K562 (cell line): ENCODE data around the gene TSPAN18. TPM values are rescaled to one million over a fixed set of nuclear protein-coding genes. Genes with fewer than 3 reads are reported as not detected.

Experiments used
- ATAC-seq: fragments of 200-7000 bp; cut with Tn5 transposase; 3 replicates; pipeline ENCODE4 v1.9.1; 2020; ENCODE audit warnings: moderate library complexity
- BruUV-seq: library from RNA; stranded (reverse); fragments of 400-500 nt; replicated peaks from 2 replicates; lab custom pipeline; 2021; lab: Mats Ljungman, UMichigan
- CTCF ChIA-PET: fragments of 300-600 bp; formaldehyde crosslinking; extraction: SDS; loops from one replicate; lab custom pipeline; 2021; ENCODE audit warnings: low intra/inter-chr PET ratio; lab: Yijun Ruan, JAX
- POLR2A ChIA-PET: fragments of 300-600, 350-650 bp; sonication (Branson Sonifier 250); formaldehyde crosslinking; extraction: SDS; loops from one replicate; lab custom pipeline; 2021; ENCODE audit warnings: antibody characterized with exemption, inconsistent platforms; lab: Yijun Ruan, JAX
- DNase-seq, 4 experiments: peaks; one replicate each; pipeline versions ENCODE4 v3.0.0 to v3.0.0-alpha.2; 2011 to 2018; ENCODE audit warnings: low spot score in 3 of 4, mixed read lengths in 3 of 4; ENCODE audit errors: extremely low read depth in 1 of 4
- FAIRE-seq: peaks from 2 replicates; lab custom pipeline; 2011; peaks lifted over from hg19 to GRCh38; lab: Jason Lieb, UNC
- H2AFZ ChIP-seq: 2 replicates; pipeline ENCODE4 v1.6.0; 2011; ENCODE audit warnings: low read depth, low read length, control low read depth, inconsistent platforms
- H3K27ac ChIP-seq: fragments of 200-600 bp; 3 replicates; pipeline ENCODE4 v1.8.0; 2011; ENCODE audit warnings: low read depth, mild to moderate bottlenecking, control low read depth, inconsistent platforms, low read length, moderate library complexity, mixed read lengths; ENCODE audit errors: extremely low read depth
- H3K27me3 ChIP-seq, 2 experiments: fragments of 300-600 bp in 1 of 2; 2 replicates in 1 of 2; 3 replicates in 1 of 2; pipeline versions ENCODE4 v1.6.0 to v1.8.0; 2011; ENCODE audit warnings: inconsistent platforms in 2 of 2, low read length in 2 of 2, mild to moderate bottlenecking in 1 of 2, mixed read lengths in 1 of 2, moderate library complexity in 1 of 2; ENCODE audit not compliant: control insufficient read depth in 2 of 2, insufficient read depth in 2 of 2
- H3K36me3 ChIP-seq: fragments of 300-600 bp; 3 replicates; pipeline ENCODE4 v1.8.0; 2011; ENCODE audit warnings: mild to moderate bottlenecking, low read length, inconsistent platforms; ENCODE audit not compliant: control insufficient read depth, insufficient read depth
- H3K4me1 ChIP-seq, 2 experiments: fragments of 200-600 bp in 1 of 2; replicated peaks in 1 of 2; 2 replicates in 1 of 2; 3 replicates in 1 of 2; pipeline versions ENCODE4 v1.5.1 to v1.8.0; 2011; ENCODE audit warnings: inconsistent platforms in 2 of 2, low read length in 2 of 2, mild to moderate bottlenecking in 1 of 2, mixed read lengths in 1 of 2, moderate library complexity in 1 of 2; ENCODE audit not compliant: control insufficient read depth in 2 of 2, insufficient read depth in 2 of 2
- H3K4me2 ChIP-seq: 2 replicates; pipeline ENCODE4 v1.6.1; 2011; ENCODE audit warnings: low read length, control low read depth, inconsistent platforms, mixed read lengths; ENCODE audit not compliant: insufficient read depth
- H3K4me3 ChIP-seq: fragments of 200-600 bp; sonication (generic), shearing (Covaris generic); 2 replicates; pipeline ENCODE4 v1.5.1; 2016; ENCODE audit warnings: control low read depth, inconsistent platforms
- H3K79me2 ChIP-seq: fragments of 200-600 bp; 3 replicates; pipeline ENCODE4 v1.8.0; 2011; ENCODE audit warnings: low read length, inconsistent platforms; ENCODE audit not compliant: control insufficient read depth, insufficient read depth
- H3K9ac ChIP-seq, 2 experiments: 2 replicates each; pipeline versions ENCODE4 v1.6.0 to v1.6.1; 2011; ENCODE audit warnings: low read depth in 2 of 2, low read length in 2 of 2, control low read depth in 1 of 2, inconsistent platforms in 1 of 2, mild to moderate bottlenecking in 1 of 2, mixed read lengths in 1 of 2; ENCODE audit not compliant: insufficient read depth in 1 of 2
- H3K9me1 ChIP-seq: one replicate; pipeline ENCODE4 v1.6.0; 2011; ENCODE audit warnings: inconsistent platforms, mild to moderate bottlenecking, low read length, moderate library complexity; ENCODE audit not compliant: control insufficient read depth, insufficient read depth
- H3K9me3 ChIP-seq: replicated peaks from 2 replicates; pipeline ENCODE4 v1.5.1; 2011; ENCODE audit warnings: low read depth, low read length, inconsistent platforms; ENCODE audit not compliant: control insufficient read depth, insufficient read depth
- H4K20me1 ChIP-seq: replicated peaks from 2 replicates; pipeline ENCODE4 v1.6.1; 2011; ENCODE audit warnings: low read length, inconsistent platforms, mixed read lengths; ENCODE audit not compliant: control insufficient read depth, insufficient read depth
- KLF6 ChIP-seq: fragments of 250-450 bp; sonication (Bioruptor Pico); IDR thresholded peaks from 2 replicates; pipeline ENCODE4 v1.4.0; 2020; ENCODE audit warnings: mild to moderate bottlenecking, moderate library complexity, borderline replicate concordance
- MBD2 ChIP-seq: sonication (generic); IDR thresholded peaks from 2 replicates; pipeline ENCODE4 v1.6.1; 2016; ENCODE audit warnings: low read depth, borderline replicate concordance
- NONO ChIP-seq, 2 experiments: fragments of 200-400 bp in 1 of 2; fragments of 450-650 bp in 1 of 2; formaldehyde crosslinking in 1 of 2; IDR thresholded peaks; 2 replicates each; pipeline ENCODE4 v1.6.1; 2017; ENCODE audit warnings: low read depth in 2 of 2, mild to moderate bottlenecking in 2 of 2, moderate library complexity in 2 of 2, low read length in 1 of 2
- RFX1 ChIP-seq: fragments of 450-650 bp; IDR thresholded peaks from 2 replicates; pipeline ENCODE4 v1.6.1; 2016; ENCODE audit warnings: mild to moderate bottlenecking, moderate library complexity
- U2AF1 ChIP-seq: fragments of 200-400 bp; formaldehyde crosslinking; optimal IDR thresholded peaks from 2 replicates; pipeline ENCODE3; 2017; ENCODE audit warnings: mild to moderate bottlenecking, low read depth, low read length, moderate library complexity
- ZNF408 ChIP-seq: fragments of 250-450 bp; sonication (Bioruptor Pico); IDR thresholded peaks from 2 replicates; pipeline ENCODE4 v1.4.0; 2020; ENCODE audit warnings: low read depth, mild to moderate bottlenecking, moderate library complexity
- WGBS: fragments of 100-300 bp; shearing (Covaris generic); methylation state at CpG from one replicate; pipeline ENCODE4 v1.1.6; 2016; ENCODE audit warnings: low coverage, mixed read lengths; ENCODE audit not compliant: insufficient coverage; ENCODE audit errors: missing lambda C conversion rate; 5-methylcytosine and 5-hydroxymethylcytosine counted together
- in situ Hi-C: fragments of 300-500 bp; cut with MboI; formaldehyde crosslinking; loops from 4 replicates; pipeline ENCODE4 v1.15.0; 2018; ENCODE audit warnings: inconsistent platforms, mixed read lengths
- intact Hi-C: fragments of 100-400 bp; cut with micrococcal nuclease; formaldehyde crosslinking; loops from 2 replicates; pipeline ENCODE4 v1.14.2; 2022
- polyA plus RNA-seq, 8 experiments: library from polyadenylated mRNA; depleted of rRNA in 4 of 8; stranded (reverse) in 5 of 8; unstranded in 3 of 8; fragments of >200 nt; fragmentation: Nextera tagmentation in 2 of 8; fragmentation: Illumina TruSeq in 1 of 8; extraction: Ambion mirVana in 2 of 8; extraction: Trizol in 1 of 8; gene quantifications; 2 replicates each; pipeline versions ENCODE4 v1.2.1 to v1.2.3, GENCODE V29; 2011 to 2014; ENCODE audit warnings: inconsistent platforms in 1 of 8, missing spikeins in 1 of 8
- total RNA-seq, 7 experiments: library from RNA; depleted of rRNA in 6 of 7; stranded (reverse); fragments of >200 nt in 6 of 7; fragmentation: Illumina TruSeq in 2 of 7; extraction: Trizol in 2 of 7; gene quantifications; 2 replicates each; pipeline versions ENCODE4 v1.2.1 to v1.2.3, GENCODE V29; 2011 to 2021; ENCODE audit warnings: low replicate concordance in 1 of 7

TSPAN18 gene
- total and polyA plus RNA-seq, 9 of the 15 experiments (the other 6 are each of a cell fraction or from before 2014, with no cell fraction given), result 0.17 to 0.35 (median 0.22) TPM; not detected in 4

- TF ChIP-seq ZNF408 (CRISPR knock-in tag), result no peak
- peak; percentile 47 for TF ChIP-seq RFX1
- TF ChIP-seq, all 486 proteins: peak for 1
- no peak for DNase-seq
These were observed 247.1 kb downstream of the TSPAN18 start for GRCh38 chr11:44973632-44974401.

GRCh38 chr11:44974402-44975000, 247.7 kb downstream of the TSPAN18 start:
- Histone ChIP-seq H2AFZ (no peak overlapping the region), H3K9me1 (no peaks in the 10 kb centered on the region), H3K9ac (no peak overlapping the region), H4K20me1 (peaks cover 20% of the 10 kb centered on the region; the same call in 1 of the 2 replicates), H3K27me3 (peaks cover 0 to 73% of the 10 kb centered on the region in 2 experiments; a peak in 3 of 5 replicates), H3K36me3 (no peaks in the 10 kb centered on the region), H3K4me2 (no peak overlapping the region), H3K4me3 (no peak overlapping the region), H3K79me2 (no peaks in the 10 kb centered on the region), H3K4me1 (peaks cover 0 to 7% of the 10 kb centered on the region in 2 experiments; a peak in 1 of 5 replicates), H3K27ac (no peak overlapping the region), H3K9me3 (no peaks in the 10 kb centered on the region)
- BruUV-seq, result no TSS peak
- intact Hi-C loops, result no loop called here
- FAIRE-seq, result no peak
- 0% methylated on average over 10 of the region's 12 CpGs for WGBS
- no peak for ATAC-seq
- DNase-seq, result no peak
- ChIA-PET POLR2A (no interaction called here), CTCF (no interaction called here)
- in situ Hi-C loops, result no loop called here
- TF ChIP-seq MBD2 (no peak), U2AF1 (no peak), KLF6 (CRISPR knock-in tag) (no peak), NONO (IDR thresholded peaks at IDR 0.05; ENCODE audit: low read depth in 2 of 2, low read length in 1 of 2) (no peak)

More at GRCh38 chr11:44973632-44974401, 247.1 kb downstream of the TSPAN18 start:
- no peaks in the 10 kb centered on the region for H3K79me2 ChIP-seq
- peaks cover 22% of the 10 kb centered on the region; the same call in 1 of the 2 replicates for H4K20me1 ChIP-seq
- ATAC-seq, result no peak
- H2AFZ ChIP-seq, result no peak overlapping the region
- no peak for FAIRE-seq
- H3K9me3 ChIP-seq, result no peaks in the 10 kb centered on the region
- no peak overlapping the region for H3K4me2 ChIP-seq
- CTCF ChIA-PET, result no interaction called here
- POLR2A ChIA-PET, result no interaction called here
- H3K9me1 ChIP-seq, result no peaks in the 10 kb centered on the region
- no peak overlapping the region for H3K27ac ChIP-seq
- no peak overlapping the region for H3K4me3 ChIP-seq
- 3% methylated on average over 12 of the region's 13 CpGs for WGBS
- no peaks in the 10 kb centered on the region for H3K36me3 ChIP-seq
- intact Hi-C loops, result no loop called here
- H3K27me3 ChIP-seq, result peaks cover 0 to 70% of the 10 kb centered on the region in 2 experiments; a peak in 3 of 5 replicates
- in situ Hi-C loops, result no loop called here
- no peak overlapping the region for H3K9ac ChIP-seq
- H3K4me1 ChIP-seq, result peaks cover 0 to 7% of the 10 kb centered on the region in 2 experiments; a peak in 1 of 5 replicates
- no TSS peak for BruUV-seq
